ENCODE results near the gene CRYAB.

Gene CRYAB

DNA sequence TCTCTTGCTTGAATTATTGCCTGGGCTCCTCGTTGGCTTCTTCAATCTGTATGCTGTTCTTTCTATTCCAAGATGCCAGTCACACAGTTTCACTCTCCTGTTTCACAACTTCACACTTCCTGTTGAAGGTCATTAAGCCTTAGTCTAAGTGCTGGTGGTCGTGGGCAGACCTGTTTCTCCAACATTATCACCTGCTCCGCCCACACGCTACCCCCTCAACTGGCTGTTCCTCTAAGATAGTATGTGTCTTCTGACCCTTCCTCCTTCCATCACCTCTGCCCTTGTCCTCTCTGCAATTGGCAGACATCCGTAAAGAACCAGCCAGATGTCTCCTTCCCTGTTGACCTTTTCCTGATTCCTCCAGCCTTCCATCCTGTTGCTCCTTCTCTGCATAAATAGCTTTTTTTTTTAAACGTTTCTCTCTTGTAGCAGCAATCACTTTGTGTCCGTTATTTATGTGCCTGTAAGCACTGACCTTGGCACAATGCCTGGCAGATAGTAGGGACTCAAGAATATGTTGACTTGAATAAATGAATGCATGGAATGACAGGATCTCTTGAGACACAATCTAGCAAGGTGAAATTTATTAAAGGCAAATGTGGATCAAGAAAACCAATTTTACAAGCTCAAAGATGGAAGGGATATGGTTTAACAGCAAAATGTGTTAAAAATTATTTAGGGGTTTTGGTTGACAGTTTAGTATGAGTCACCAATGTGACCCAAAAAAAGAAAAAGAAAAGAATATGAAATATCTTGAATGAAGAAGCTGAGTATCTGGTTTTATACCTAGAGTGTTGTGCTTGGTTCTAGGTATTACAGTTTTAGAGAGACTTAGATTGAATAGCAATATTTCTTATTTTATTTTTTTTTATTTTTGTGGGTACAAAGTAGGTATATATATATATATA lies 38.2 kb upstream of the CRYAB start:
- no peak for DNase-seq
- in situ Hi-C loops (cut with HindIII; ENCODE audit: low pct_ligation_motif_present, low sequenced_read_pairs) = no loop called here
- no peaks in the 10 kb centered on the region for H3K27me3 ChIP-seq (replicated peaks)
- no peak overlapping the region for H3K4me3 ChIP-seq (ENCODE audit: low read depth, low read length)
- TF ChIP-seq, protein P1, sequence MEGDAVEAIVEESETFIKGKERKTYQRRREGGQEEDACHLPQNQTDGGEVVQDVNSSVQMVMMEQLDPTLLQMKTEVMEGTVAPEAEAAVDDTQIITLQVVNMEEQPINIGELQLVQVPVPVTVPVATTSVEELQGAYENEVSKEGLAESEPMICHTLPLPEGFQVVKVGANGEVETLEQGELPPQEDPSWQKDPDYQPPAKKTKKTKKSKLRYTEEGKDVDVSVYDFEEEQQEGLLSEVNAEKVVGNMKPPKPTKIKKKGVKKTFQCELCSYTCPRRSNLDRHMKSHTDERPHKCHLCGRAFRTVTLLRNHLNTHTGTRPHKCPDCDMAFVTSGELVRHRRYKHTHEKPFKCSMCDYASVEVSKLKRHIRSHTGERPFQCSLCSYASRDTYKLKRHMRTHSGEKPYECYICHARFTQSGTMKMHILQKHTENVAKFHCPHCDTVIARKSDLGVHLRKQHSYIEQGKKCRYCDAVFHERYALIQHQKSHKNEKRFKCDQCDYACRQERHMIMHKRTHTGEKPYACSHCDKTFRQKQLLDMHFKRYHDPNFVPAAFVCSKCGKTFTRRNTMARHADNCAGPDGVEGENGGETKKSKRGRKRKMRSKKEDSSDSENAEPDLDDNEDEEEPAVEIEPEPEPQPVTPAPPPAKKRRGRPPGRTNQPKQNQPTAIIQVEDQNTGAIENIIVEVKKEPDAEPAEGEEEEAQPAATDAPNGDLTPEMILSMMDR (IDR thresholded peaks at IDR 0.05; ENCODE audit: low read depth, low read length, missing control alignments) = no peak
- H3K27ac ChIP-seq = no peak overlapping the region
- H3K36me3 ChIP-seq (replicated peaks) = no peaks in the 10 kb centered on the region

DNA sequence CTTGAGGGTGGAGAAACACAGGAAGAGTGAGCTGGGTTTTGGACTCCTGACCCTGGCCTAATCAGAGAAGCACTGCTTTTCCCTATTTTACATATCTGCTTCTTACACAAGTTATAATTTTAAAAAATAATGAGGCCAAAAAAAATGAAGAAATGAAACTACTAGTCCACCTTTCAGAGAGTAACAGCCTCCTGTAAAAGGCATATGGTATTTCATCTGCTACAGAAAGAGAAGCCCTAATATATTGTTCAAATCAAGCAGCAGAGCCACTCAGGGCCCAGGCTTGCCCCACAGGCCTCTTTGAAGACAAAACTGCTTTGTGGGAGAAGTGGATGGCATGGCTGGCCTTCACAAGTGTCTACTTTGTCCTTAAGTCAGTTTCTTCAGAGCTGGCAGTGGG lies 35.6 kb upstream of the CRYAB start:
- Histone ChIP-seq H3K4me3 (ENCODE audit: low read depth, low read length) (no peak overlapping the region), H3K36me3 (replicated peaks) (no peaks in the 10 kb centered on the region), H3K27me3 (replicated peaks) (no peaks in the 10 kb centered on the region), H3K27ac (no peak overlapping the region)
- DNase-seq = no peak
- TF ChIP-seq, protein P1 (IDR thresholded peaks at IDR 0.05; ENCODE audit: low read depth, low read length, missing control alignments) = no peak
- in situ Hi-C loops (cut with HindIII; ENCODE audit: low pct_ligation_motif_present, low sequenced_read_pairs) = no loop called here

DNA sequence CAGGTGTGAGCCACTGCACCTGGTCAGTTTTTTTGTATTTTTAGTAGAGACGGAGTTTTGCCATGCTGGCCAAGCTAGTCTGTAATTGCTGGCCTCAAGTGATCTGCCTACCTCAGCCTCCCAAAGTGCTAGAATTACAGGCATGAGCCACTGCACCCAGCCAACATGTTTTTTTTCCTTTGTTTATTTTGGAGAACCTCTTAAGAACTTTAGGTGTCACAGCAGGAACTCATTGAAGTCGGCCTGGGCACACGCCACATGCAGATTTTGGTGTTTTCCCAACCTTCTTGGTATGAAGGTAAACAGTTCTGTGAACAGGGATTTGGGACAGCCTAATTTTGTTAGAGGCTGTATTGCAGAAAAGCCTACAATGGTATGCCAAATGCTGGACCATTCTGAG lies 34.9 kb upstream of the CRYAB start:
- H3K4me3 ChIP-seq (ENCODE audit: low read depth, low read length) = no peak overlapping the region
- TF ChIP-seq, protein P1 (IDR thresholded peaks at IDR 0.05; ENCODE audit: low read depth, low read length, missing control alignments) = no peak
- H3K36me3 ChIP-seq (replicated peaks) = no peaks in the 10 kb centered on the region
- in situ Hi-C loops (cut with HindIII; ENCODE audit: low pct_ligation_motif_present, low sequenced_read_pairs) = no loop called here
- DNase-seq = no peak
- no peaks in the 10 kb centered on the region for H3K27me3 ChIP-seq (replicated peaks)
- H3K27ac ChIP-seq = no peak overlapping the region

DNA sequence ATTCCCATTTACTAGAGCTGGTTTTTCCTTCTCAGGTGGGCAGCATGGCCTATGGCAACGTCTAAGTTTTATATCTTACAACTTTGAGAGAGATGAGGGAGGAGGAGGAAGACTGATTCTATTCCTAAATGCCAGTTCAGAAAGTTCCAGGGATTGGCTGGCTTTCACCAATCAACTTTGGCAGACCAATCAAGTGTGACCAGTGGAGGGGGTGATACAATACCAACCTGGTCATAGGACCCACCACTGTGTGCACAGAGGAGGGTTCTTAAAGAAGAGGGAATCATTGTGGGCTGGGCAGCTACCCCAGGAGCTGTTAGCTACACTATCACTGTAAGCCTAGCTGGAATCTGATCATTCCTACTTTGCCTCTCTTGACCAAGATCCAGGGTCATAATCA lies 33.6 kb upstream of the CRYAB start:
- H3K4me3 ChIP-seq (ENCODE audit: low read depth, low read length) = no peak overlapping the region
- H3K27ac ChIP-seq = peak overlapping the region; percentile 99
- TF ChIP-seq, protein P1 (IDR thresholded peaks at IDR 0.05; ENCODE audit: low read depth, low read length, missing control alignments) = no peak
- in situ Hi-C loops (cut with HindIII; ENCODE audit: low pct_ligation_motif_present, low sequenced_read_pairs) = no loop called here
- H3K36me3 ChIP-seq (replicated peaks) = no peaks in the 10 kb centered on the region
- H3K27me3 ChIP-seq (replicated peaks) = no peaks in the 10 kb centered on the region
- DNase-seq = no peak

DNA sequence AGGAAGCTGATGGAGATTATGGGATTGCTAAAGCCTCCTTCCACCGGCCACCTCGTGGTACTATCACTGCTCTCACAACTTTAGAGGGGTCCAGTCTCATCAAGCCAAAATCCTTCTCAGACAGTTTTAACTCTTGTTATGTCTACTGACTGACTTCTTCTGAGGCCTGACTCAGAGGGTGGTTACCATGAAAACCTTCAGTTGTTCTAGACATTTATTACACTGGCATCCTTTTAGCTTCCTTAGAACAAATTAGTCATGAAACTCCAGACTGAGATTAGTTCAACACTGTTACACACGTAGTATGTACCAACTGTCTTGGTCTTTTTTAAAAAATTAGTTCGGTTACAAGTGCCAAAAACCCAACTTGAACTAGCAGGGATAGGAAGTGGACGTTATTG lies 33.1 kb upstream of the CRYAB start:
- peak overlapping the region; percentile 99 for H3K27ac ChIP-seq
- no peak overlapping the region for H3K4me3 ChIP-seq (ENCODE audit: low read depth, low read length)
- in situ Hi-C loops (cut with HindIII; ENCODE audit: low pct_ligation_motif_present, low sequenced_read_pairs) = no loop called here
- no peaks in the 10 kb centered on the region for H3K27me3 ChIP-seq (replicated peaks)
- no peaks in the 10 kb centered on the region for H3K36me3 ChIP-seq (replicated peaks)
- TF ChIP-seq, protein P1 (IDR thresholded peaks at IDR 0.05; ENCODE audit: low read depth, low read length, missing control alignments) = no peak
- DNase-seq = peak; percentile 89
